Gastrocnemius medialis (tissue), 4 donors: Measurements from ENCODE around the gene AMACR. TPM values are rescaled to one million over a fixed set of nuclear protein-coding genes. Genes with fewer than 3 reads are reported as not detected.

Experiments
- ATAC-seq, 2 donors: fragments of 150-250 bp; one replicate each; pipeline ENCODE4 v1.9.1; 2016
- DNase-seq, 2 donors: peaks; one replicate each; pipeline ENCODE4 v3.0.0-alpha.2; 2019
- H3K27ac ChIP-seq, 4 donors: fragments of 200-600 bp; sonication (generic); 1 replicate in 1 of 4; 2 replicates in 3 of 4; pipeline ENCODE4 v1.5.1; 2016 to 2018; ENCODE audit warnings: mild to moderate bottlenecking in 2 of 4, moderate library complexity in 1 of 4
- H3K27me3 ChIP-seq, 3 donors: fragments of 200-600 bp; sonication (generic) in 2 of 3; 1 replicate in 1 of 3; 2 replicates in 2 of 3; pipeline versions ENCODE4 v1.5.1 to v1.6.0; 2016 to 2019; ENCODE audit warnings: mild to moderate bottlenecking in 1 of 3, moderate library complexity in 1 of 3
- H3K36me3 ChIP-seq, 2 donors: fragments of 200-600 bp; sonication (generic) in 1 of 2; one replicate each; pipeline ENCODE4 v1.5.1; 2017 to 2018
- H3K4me1 ChIP-seq, 2 donors: fragments of 200-600 bp; sonication (generic) in 1 of 2; one replicate each; pipeline ENCODE4 v1.5.1; 2016 to 2017; ENCODE audit warnings: mild to moderate bottlenecking in 2 of 2
- H3K4me3 ChIP-seq, 4 donors: fragments of 200-600 bp; sonication (generic) in 3 of 4; 1 replicate in 1 of 4; 2 replicates in 3 of 4; pipeline ENCODE4 v1.5.1; 2016 to 2019; ENCODE audit warnings: mild to moderate bottlenecking in 2 of 4
- H3K9me3 ChIP-seq, 3 donors: fragments of 200-600 bp; sonication (generic) in 2 of 3; 1 replicate in 1 of 3; 2 replicates in 2 of 3; pipeline ENCODE4 v1.5.1; 2016 to 2019
- CTCF ChIP-seq, 5 experiments: fragments of 450-650 bp in 3 of 5; fragments of 200-600 bp in 2 of 5; sonication (generic) in 2 of 5; IDR thresholded peaks in 4 of 5; conservative IDR thresholded peaks in 1 of 5; 1 replicate in 4 of 5; 2 replicates in 1 of 5; pipeline ENCODE4 v1.5.1; 2016 to 2019; ENCODE audit warnings: antibody characterized with exemption in 5 of 5, mild to moderate bottlenecking in 3 of 5, moderate library complexity in 3 of 5
- POLR2A ChIP-seq, 2 donors: fragments of 450-650 bp; IDR thresholded peaks; one replicate each; pipeline ENCODE4 v1.6.1; 2017; ENCODE audit warnings: antibody characterized with exemption in 2 of 2, mild to moderate bottlenecking in 2 of 2, moderate library complexity in 2 of 2
- in situ Hi-C, 4 donors: fragments of 200-750 bp; cut with MboI; loops; one replicate each; pipeline versions ENCODE4 v1.15.0 to v1.8.0; 2017; ENCODE audit warnings: low sequenced_read_pairs in 4 of 4
- intact Hi-C: fragments of 100-400 bp; cut with DNase I; formaldehyde crosslinking; loops from one replicate; pipeline ENCODE4 v1.15.1; 2023; ENCODE audit warnings: low total_unique reads
- total RNA-seq, 4 donors: library from RNA; depleted of rRNA; stranded (reverse); fragments of >200 nt; gene quantifications; one replicate each; pipeline versions ENCODE4 v1.1.0 to v1.2.3, GENCODE V29; 2016

The AMACR gene
- total RNA-seq, 4 donors from 2014 or later: 2.5 to 15.3 (median 3.1) TPM

DNA sequence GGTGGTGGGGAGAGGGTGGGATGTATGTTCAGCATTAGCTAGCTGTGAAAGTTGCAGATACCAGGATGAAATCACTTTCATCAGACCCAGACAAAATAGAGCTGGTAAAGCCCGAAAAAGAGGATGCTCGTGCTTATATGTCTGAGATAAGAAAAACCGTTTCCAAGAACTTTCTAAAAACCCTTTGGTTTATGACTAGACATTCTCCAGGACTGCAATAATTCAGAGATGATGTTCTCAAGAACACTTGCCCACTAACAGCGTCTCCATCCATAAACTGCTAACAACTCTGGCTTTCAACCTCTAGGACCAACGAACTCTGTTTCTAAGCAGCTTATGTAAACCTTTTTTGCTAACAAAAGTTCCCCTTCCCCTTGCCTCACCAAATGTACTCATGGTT, 8.4 kb upstream of the AMACR start:
- TF ChIP-seq CTCF (IDR thresholded peaks at IDR 0.05 in 4 of 5, conservative IDR thresholded peaks at IDR 0.05 in 1 of 5) (no peak), POLR2A (IDR thresholded peaks at IDR 0.05) (no peak)
- DNase-seq (no peak), ATAC-seq (no peak)
- no peaks in the 10 kb centered on the region for H3K9me3 ChIP-seq
- intact Hi-C loops: no loop called here
- in situ Hi-C loops: loop anchor here in 3 of 4 donors (25.0 kb wide), 2 partner anchors 446 to 896 kb away; partner anchors contain the start of genes BRIX1 (in 2 of the 3) and RAD1 (in 2 of the 3)
- H3K36me3 ChIP-seq: no peaks in the 10 kb centered on the region
- H3K4me3 ChIP-seq: no peak overlapping the region
- H3K4me1 ChIP-seq: no peaks in the 10 kb centered on the region
- no peak overlapping the region for H3K27ac ChIP-seq
- H3K27me3 ChIP-seq: no peaks in the 10 kb centered on the region

- Histone ChIP-seq H3K27ac (no peak overlapping the region), H3K36me3 (no peaks in the 10 kb centered on the region), H3K9me3 (no peaks in the 10 kb centered on the region), H3K27me3 (no peaks in the 10 kb centered on the region), H3K4me1 (no peaks in the 10 kb centered on the region), H3K4me3 (no peak overlapping the region)
- in situ Hi-C loops (loop anchor here in 3 of 4 donors (25.0 kb wide), 2 partner anchors 447 to 897 kb away; partner anchors contain the start of genes BRIX1 (in 2 of the 3) and RAD1 (in 2 of the 3)), intact Hi-C loops (no loop called here)
- TF ChIP-seq POLR2A (IDR thresholded peaks at IDR 0.05) (no peak), CTCF (IDR thresholded peaks at IDR 0.05 in 4 of 5, conservative IDR thresholded peaks at IDR 0.05 in 1 of 5) (no peak)
- DNase-seq (no peak), ATAC-seq (no peak)
Observed at GRCh38 chr5:34015120-34015822, 7.4 kb upstream of the AMACR start.

DNA sequence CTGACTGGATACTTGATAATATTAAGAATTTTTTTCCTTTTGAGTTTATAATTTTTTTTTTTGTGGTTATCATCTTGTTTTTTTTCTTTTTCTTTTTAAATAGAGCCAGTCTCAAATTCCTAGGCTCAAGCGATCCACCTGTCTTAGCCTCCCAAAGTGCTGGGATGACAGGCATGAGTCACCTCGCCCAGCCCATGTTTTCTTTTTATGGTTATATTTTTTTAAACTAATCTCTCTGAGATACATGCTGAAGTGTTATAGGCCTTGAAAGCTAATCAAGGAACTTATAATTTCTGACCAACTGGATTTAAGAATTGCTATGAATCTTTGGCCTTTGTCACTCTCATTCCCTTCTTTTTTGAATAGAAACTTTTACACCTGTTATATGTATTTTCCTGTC, 6.8 kb upstream of the AMACR start:
- no peak for DNase-seq
- H3K4me1 ChIP-seq: no peaks in the 10 kb centered on the region
- H3K36me3 ChIP-seq: no peaks in the 10 kb centered on the region
- in situ Hi-C loops: loop anchor here in 3 of 4 donors (25.0 kb wide), 2 partner anchors 448 to 898 kb away; partner anchors contain the start of genes BRIX1 (in 2 of the 3) and RAD1 (in 2 of the 3)
- no peaks in the 10 kb centered on the region for H3K9me3 ChIP-seq
- no peak overlapping the region for H3K27ac ChIP-seq
- H3K27me3 ChIP-seq: no peaks in the 10 kb centered on the region
- intact Hi-C loops: no loop called here
- ATAC-seq: no peak
- no peak overlapping the region for H3K4me3 ChIP-seq
- no peak for TF ChIP-seq POLR2A (IDR thresholded peaks at IDR 0.05)
- no peak for TF ChIP-seq CTCF (IDR thresholded peaks at IDR 0.05 in 4 of 5, conservative IDR thresholded peaks at IDR 0.05 in 1 of 5)

DNA sequence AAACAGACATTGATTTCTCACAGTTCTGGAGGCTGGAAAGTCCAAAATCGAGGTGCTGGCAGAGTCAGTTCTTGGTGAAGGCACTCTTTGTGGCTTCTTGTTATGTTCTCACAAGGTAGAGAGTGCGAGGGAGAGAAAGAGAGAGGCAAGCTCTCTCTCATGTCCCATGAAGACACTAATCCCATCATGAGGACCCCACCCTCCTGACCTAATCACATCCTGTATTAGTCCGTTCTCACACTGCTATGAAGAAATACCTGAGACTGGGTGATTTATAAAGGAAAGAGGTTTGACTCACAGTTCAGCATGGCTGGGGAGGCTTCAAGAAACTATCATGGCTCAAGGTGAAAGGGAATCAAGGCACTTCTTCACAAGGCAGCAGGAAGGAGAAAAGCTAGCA, 5.7 kb upstream of the AMACR start:
- no peaks in the 10 kb centered on the region for H3K36me3 ChIP-seq
- no peaks in the 10 kb centered on the region for H3K9me3 ChIP-seq
- TF ChIP-seq CTCF (IDR thresholded peaks at IDR 0.05 in 4 of 5, conservative IDR thresholded peaks at IDR 0.05 in 1 of 5): no peak
- no peak for TF ChIP-seq POLR2A (IDR thresholded peaks at IDR 0.05)
- no peaks in the 10 kb centered on the region for H3K27me3 ChIP-seq
- H3K27ac ChIP-seq: no peak overlapping the region
- DNase-seq (no peak), ATAC-seq (no peak)
- in situ Hi-C loops (loop anchor here in 3 of 4 donors (25.0 kb wide), 2 partner anchors 449 to 899 kb away; partner anchors contain the start of genes BRIX1 (in 2 of the 3) and RAD1 (in 2 of the 3)), intact Hi-C loops (no loop called here)
- H3K4me1 ChIP-seq: peaks cover 4 to 5% of the 10 kb centered on the region in 2 donors
- H3K4me3 ChIP-seq: no peak overlapping the region
